Heart right ventricle (tissue), 16 donors: Measurements from ENCODE around the gene FGF12. TPM values are rescaled to one million over a fixed set of nuclear protein-coding genes. Genes with fewer than 3 reads are reported as not detected.
A peak's percentile ranks its signal among the peaks of the same experiment; 100 is the strongest.

Source experiments
- ATAC-seq, 8 donors: fragments of 200-7000 bp; cut with Tn5 transposase; one replicate each; pipeline ENCODE4 v1.9.1; 2020; ENCODE audit warnings: mild to moderate bottlenecking in 8 of 8, moderate library complexity in 8 of 8, moderate number of reproducible peaks in 1 of 8
- DNase-seq, 2 donors: peaks; one replicate each; pipeline ENCODE4 v3.0.0-alpha.2; 2020
- H3K27ac ChIP-seq, 10 donors: fragments of 200-600 bp; sonication (generic) in 2 of 10; one replicate each; pipeline versions ENCODE4 v1.5.0 to v1.8.0; 2020 to 2022; ENCODE audit warnings: mild to moderate bottlenecking in 3 of 10
- H3K27me3 ChIP-seq, 7 donors: fragments of 200-600 bp; one replicate each; pipeline ENCODE4 v1.8.0; 2021 to 2022; ENCODE audit warnings: mild to moderate bottlenecking in 2 of 7
- H3K36me3 ChIP-seq, 9 donors: fragments of 200-600 bp; sonication (generic) in 1 of 9; one replicate each; pipeline versions ENCODE4 v1.5.0 to v1.8.0; 2020 to 2022; ENCODE audit warnings: mild to moderate bottlenecking in 2 of 9
- H3K4me1 ChIP-seq, 9 donors: fragments of 200-600 bp; sonication (generic) in 1 of 9; one replicate each; pipeline versions ENCODE4 v1.5.0 to v1.8.0; 2020 to 2022; ENCODE audit warnings: mild to moderate bottlenecking in 4 of 9
- H3K4me3 ChIP-seq, 10 donors: fragments of 200-600 bp; sonication (generic) in 2 of 10; one replicate each; pipeline versions ENCODE4 v1.5.0 to v1.8.0; 2020 to 2022; ENCODE audit warnings: mild to moderate bottlenecking in 7 of 10, moderate library complexity in 2 of 10
- H3K9me3 ChIP-seq, 11 donors: fragments of 200-600 bp in 10 of 11; sonication (generic) in 2 of 11; one replicate each; pipeline versions ENCODE4 v1.5.0 to v1.8.0; 2013 to 2022; ENCODE audit warnings: mild to moderate bottlenecking in 2 of 11, control low read depth in 1 of 11, moderate library complexity in 1 of 11
- CTCF ChIP-seq, 9 donors: fragments of 200-600 bp; sonication (generic) in 2 of 9; IDR thresholded peaks; one replicate each; pipeline versions ENCODE4 v1.5.0 to v1.8.0; 2021 to 2022; ENCODE audit warnings: antibody characterized with exemption in 9 of 9, mild to moderate bottlenecking in 5 of 9, moderate library complexity in 1 of 9
- WGBS, 2 donors: extraction: QIAGEN DNeasy Blood & Tissue Kit; methylation state at CpG; one replicate each; pipeline ENCODE4 v1.1.7; 2013; ENCODE audit warnings: inconsistent platforms in 1 of 2; 5-methylcytosine and 5-hydroxymethylcytosine counted together
- intact Hi-C, 10 donors: fragments of 100-400 bp; cut with DNase I; formaldehyde crosslinking; loops; one replicate each; pipeline versions ENCODE4 v1.11.1 to v1.14.2; 2022
- polyA plus RNA-seq, 2 donors: library from polyadenylated mRNA; stranded (reverse); fragments of 200-250 nt; gene quantifications; one replicate each; pipeline ENCODE4 v1.2.3, GENCODE V29; 2013
- total RNA-seq, 10 donors: library from RNA; stranded (reverse); fragmentation: NEBNext Ultra II Directional in 3 of 10; extraction: Animal tissue kit (Norgen Biotek cat#: 25700) in 3 of 10; gene quantifications; one replicate each; pipeline versions ENCODE4 v1.2.1 to v1.2.4, GENCODE V29; 2021 to 2023
- donor health status: Arrhythmogenic right ventricular cardiomyopathy.
- donor health status: ischemic (EF 13 %, LVEDD 7.1; RV severe dilation, severe dysfunction).
- donor health status: healthy with polysubstance abuse.
- donor health status: DM: no; HTN: yes; CAD: no.
- donor health status: DM: no; HTN: no; CAD: no.
- donor health status: ischemic (EF 25% LVEDD 6.9; RV normal size, moderate dysfunction).
- donor health status: ischemic (EF 25% LVEDD 5.7; RV mildly dilated, moderate dysfunction).
- donor health status: healthy.
- donor health status: DM: yes; HTN: yes; CAD: no.
- donor health status: Ischemic cardiomyopathy.
- donor health status: ischemic (EF 35%, LVEDD 5.7; RV mildly dilated, moderate dysfunction).
- donor health status: nonischemic (EF 11% LVEDD 7.7; RV severe dilation, severe dysfunction).
- donor health status: DM: yes; HTN: yes; CAD: no.
- donor health status: PGD.
- donor health status: ischemic (EF 29% LVEDD 5.4; RV normal size, mild dysfunction).
- donor health status: nonischemic (EF 23%, LVEDD 6.1; RV moderate dilation, normal function).

The FGF12 gene
- total and polyA plus RNA-seq, 12 donors, result 26.5 to 504 (median 313) TPM

GRCh38 chr3:192737506-192737905 is 10.2 kb upstream of the FGF12 start:
- no peak overlapping the region for H3K4me3 ChIP-seq
- intact Hi-C loops, result no loop called here
- no peak for TF ChIP-seq CTCF (IDR thresholded peaks at IDR 0.05)
- no peaks in the 10 kb centered on the region for H3K36me3 ChIP-seq
- no peak overlapping the region for H3K27ac ChIP-seq
- no peak for DNase-seq
- ATAC-seq, result no peak
- H3K4me1 ChIP-seq, result peaks cover 0 to 6% (median 0%) of the 10 kb centered on the region in 9 donors
- no peaks in the 10 kb centered on the region for H3K9me3 ChIP-seq
- H3K27me3 ChIP-seq, result no peaks in the 10 kb centered on the region

DNA sequence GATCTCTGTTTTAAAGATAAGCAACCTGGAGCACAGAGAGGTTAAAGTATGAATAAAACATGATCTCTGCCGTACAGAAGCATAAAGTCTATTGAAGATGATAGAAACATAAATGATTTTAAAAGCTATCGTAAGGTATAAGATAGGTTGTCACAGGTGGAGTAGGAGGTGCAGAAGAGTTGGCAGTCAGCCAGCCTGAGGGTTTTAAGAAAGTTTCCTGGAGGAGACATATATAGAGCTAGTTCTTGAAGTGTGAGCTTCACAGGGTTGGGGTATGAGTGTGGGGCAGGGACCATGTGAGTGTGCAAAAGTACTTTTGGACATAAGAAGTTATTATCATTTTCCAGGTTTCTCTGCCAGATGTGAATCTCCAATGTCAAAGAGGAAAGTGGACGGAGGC is 3.9 kb upstream of the FGF12 start:
- intact Hi-C loops, result no loop called here
- H3K9me3 ChIP-seq, result no peaks in the 10 kb centered on the region

GRCh38 chr3:192726385-192726784 is 956 bp downstream of the FGF12 start:
- Histone ChIP-seq H3K9me3 (no peaks in the 10 kb centered on the region), H3K4me1 (peaks cover 0 to 22% (median 4%) of the 10 kb centered on the region in 9 donors), H3K27me3 (no peaks in the 10 kb centered on the region), H3K27ac (peak overlapping the region in 9 of 10 donors; percentile 4 to 73 (median 63)), H3K36me3 (no peaks in the 10 kb centered on the region), H3K4me3 (peak overlapping the region; percentile 35 to 64 (median 53))
- ATAC-seq (peak in 3 of 8 donors; percentile 32 to 43 (median 41)), DNase-seq (no peak)
- no peak for TF ChIP-seq CTCF (IDR thresholded peaks at IDR 0.05)
- WGBS, 2 donors, result 24 to 25% methylated on average over 2 of the region's 2 CpGs
- intact Hi-C loops, result loop anchor here in 4 of 10 donors (2.0 to 10.0 kb wide), 5 partner anchors 89 to 159 kb away; no protein-coding TSS in a partner anchor

More for the DNA sequence above, 3.9 kb upstream of the FGF12 start:
- Histone ChIP-seq H3K36me3 (no peaks in the 10 kb centered on the region), H3K27me3 (no peaks in the 10 kb centered on the region), H3K4me3 (no peak overlapping the region), H3K4me1 (peaks cover 0 to 22% (median 4%) of the 10 kb centered on the region in 9 donors), H3K27ac (no peak overlapping the region)
- 81 to 95% methylated on average over 3 of the region's 3 CpGs for WGBS, 2 donors
- TF ChIP-seq CTCF (IDR thresholded peaks at IDR 0.05), result no peak
- ATAC-seq, result no peak
- no peak for DNase-seq

DNA sequence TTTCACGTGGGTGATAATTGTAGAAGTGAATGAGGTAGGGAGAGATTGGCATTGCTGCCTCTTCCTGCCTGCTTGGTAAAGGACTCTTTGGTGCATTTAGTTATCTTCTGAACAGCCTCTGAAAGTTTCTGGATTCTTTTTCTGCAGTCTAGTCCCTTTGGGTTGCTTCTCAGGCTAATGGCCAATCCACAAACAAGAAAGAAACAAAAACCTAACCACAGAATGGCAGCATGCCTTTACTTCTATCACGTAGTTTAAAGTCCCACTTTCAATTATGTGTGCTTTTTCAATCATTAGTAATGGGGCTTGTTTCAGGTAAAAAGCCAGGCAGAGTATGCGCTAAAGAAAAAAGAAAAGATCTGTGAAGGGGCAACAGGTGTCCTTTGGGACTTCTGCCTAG is 7.4 kb downstream of the FGF12 start:
- H3K27me3 ChIP-seq, result no peaks in the 10 kb centered on the region
- TF ChIP-seq CTCF (IDR thresholded peaks at IDR 0.05), result no peak
- WGBS, 2 donors, result 48 to 60% methylated on average over 3 of the region's 3 CpGs
- peaks cover 0 to 20% (median 0%) of the 10 kb centered on the region in 9 donors for H3K4me1 ChIP-seq
- DNase-seq, result no peak
- H3K4me3 ChIP-seq, result no peak overlapping the region
- no peaks in the 10 kb centered on the region for H3K9me3 ChIP-seq
- peak overlapping the region in 4 of 10 donors; percentile 2 to 36 (median 20) for H3K27ac ChIP-seq
- no peak for ATAC-seq
- H3K36me3 ChIP-seq, result no peaks in the 10 kb centered on the region
- intact Hi-C loops, result loop anchor here in 2 of 10 donors (10.0 kb wide), 1 partner anchor 145 kb away; no protein-coding TSS in a partner anchor
